ENCODE measurements around the gene ZMIZ1. TPM values are rescaled to one million over a fixed set of nuclear protein-coding genes. Genes with fewer than 3 reads are reported as not detected.

The ZMIZ1 gene
- total RNA-seq, 1 donor from 2014 or later, result 107 TPM

DNA sequence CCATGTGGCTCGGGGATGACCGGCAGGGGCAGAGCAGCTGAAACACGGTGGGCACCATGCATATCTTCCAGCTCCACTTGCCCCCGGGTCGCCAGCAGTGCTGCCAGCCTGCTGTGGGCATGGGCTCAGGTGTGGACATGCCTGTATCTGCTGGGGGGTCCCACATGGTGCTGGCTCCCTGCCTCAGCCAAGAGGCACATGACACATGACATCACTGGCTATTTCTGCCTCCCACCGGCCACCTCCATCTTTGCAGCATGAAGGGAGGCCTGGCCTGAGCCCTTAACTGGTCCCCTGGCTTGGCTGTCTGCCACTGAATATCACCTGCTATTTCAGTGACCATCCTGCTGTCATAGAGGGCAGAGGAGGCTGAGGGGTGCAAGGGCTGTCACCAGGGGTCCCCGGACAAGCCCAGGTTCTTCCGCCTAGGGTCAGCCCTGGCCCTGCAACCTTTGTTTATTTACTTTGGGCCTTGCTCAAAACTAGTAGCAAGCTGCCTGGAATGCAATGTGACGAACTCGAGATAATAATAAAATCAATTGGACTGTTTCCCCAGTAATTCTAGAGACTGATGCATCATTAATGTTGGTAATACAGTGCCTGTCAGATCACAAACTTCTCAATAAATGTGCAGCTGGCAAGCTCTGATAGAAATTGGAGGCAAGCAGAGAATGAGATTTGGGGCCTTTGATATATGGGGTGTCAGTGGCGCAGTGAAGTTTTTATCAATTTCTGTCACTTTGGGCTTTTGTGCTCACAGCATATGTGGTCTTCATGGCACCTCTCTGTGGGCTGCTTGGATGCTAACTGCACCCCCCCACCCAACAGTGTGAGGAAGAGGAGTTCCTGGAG, 28.5 kb downstream of the ZMIZ1 start:
- DNase-seq (ENCODE audit: low spot score), result no peak

DNA sequence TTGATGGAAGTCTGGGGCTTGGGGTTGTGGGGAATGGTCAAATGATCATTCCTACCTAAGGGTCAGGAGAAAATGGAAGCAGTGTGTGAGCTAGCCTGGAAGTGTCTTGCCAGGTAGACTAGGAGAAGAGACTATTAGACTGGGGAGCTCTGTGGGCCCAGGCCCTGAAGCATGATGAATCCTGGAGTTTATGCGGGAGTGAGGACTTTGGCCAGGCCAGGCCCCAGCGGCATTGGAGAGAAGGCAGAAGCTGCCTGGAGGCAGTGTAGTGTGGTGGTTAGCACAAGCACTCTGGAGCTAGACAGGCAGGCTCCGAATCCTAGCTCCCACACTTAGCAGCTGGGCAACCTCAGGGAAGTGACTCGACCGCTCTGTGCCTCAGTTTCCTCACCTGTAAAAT, 29.3 kb downstream of the ZMIZ1 start:
- DNase-seq (ENCODE audit: low spot score), result no peak

DNA sequence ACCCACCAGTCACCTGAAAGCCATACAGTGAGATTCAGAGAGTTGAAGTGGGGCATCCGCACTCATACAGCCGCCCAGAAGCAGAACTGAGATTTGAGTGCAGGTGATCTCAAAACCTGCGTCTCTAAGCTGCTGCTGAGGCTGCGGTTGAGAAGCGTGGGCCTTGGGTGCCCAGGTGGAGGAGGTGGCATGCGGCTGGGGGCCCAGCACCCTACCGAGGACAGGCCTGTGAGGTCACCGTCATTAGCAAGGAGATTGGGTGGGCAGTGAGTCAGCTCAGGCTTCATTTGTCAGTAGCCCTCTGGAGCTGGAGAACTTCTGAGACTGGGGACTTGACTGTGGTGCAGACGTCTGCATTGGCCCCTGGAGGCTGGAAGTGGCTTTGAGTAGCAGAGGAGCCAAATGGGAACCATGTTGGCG, 29.8 kb downstream of the ZMIZ1 start:
- DNase-seq (ENCODE audit: low spot score), result no peak

DNA sequence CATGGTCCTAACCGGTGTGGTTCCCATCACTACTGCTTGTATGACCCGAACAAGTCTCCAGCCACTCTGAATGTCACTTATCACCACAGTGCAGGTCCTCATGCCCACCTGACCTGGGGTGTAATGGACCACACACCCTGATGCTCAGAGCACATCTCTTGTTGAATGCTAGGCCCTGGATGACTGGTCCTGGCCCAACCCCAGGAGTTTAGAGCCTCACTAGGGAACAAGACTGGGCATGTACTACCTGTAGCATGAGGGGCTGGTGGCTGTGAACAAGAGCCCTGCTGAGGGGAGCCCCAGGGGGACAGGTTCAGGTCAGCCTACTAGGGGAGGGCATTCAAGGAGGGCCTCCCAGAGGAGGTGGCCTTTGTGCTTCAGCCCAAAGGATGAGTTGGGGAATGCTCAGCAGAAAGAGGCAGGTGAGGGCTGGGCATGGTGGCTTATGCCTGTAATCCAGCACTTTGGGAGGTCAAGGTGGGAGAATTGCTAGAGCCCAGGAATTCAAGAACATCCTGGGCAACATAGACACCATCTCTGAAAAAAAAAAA, 31.2 kb downstream of the ZMIZ1 start:
- no peak for DNase-seq (ENCODE audit: low spot score)

DNA sequence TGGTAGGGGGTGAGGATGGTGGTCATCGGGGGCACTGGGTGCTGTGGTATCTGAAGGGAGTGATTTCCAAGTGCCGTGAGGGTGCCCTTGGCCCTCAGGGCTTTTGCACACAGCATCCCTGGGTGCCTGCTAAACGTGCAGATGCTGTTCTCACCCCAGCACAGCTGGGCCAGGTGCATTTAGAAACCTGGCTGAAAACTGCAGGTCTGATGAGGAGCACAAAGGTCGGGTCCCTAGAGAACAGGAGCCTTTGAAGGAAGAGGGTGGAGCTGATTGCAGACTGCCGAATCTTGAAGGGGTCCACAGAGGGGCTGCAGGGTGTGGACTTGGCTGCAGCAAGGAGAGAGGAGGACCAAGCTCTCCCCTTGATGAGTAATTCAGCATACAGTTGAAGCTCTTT, 32.0 kb downstream of the ZMIZ1 start:
- DNase-seq (ENCODE audit: low spot score), result no peak

DNA sequence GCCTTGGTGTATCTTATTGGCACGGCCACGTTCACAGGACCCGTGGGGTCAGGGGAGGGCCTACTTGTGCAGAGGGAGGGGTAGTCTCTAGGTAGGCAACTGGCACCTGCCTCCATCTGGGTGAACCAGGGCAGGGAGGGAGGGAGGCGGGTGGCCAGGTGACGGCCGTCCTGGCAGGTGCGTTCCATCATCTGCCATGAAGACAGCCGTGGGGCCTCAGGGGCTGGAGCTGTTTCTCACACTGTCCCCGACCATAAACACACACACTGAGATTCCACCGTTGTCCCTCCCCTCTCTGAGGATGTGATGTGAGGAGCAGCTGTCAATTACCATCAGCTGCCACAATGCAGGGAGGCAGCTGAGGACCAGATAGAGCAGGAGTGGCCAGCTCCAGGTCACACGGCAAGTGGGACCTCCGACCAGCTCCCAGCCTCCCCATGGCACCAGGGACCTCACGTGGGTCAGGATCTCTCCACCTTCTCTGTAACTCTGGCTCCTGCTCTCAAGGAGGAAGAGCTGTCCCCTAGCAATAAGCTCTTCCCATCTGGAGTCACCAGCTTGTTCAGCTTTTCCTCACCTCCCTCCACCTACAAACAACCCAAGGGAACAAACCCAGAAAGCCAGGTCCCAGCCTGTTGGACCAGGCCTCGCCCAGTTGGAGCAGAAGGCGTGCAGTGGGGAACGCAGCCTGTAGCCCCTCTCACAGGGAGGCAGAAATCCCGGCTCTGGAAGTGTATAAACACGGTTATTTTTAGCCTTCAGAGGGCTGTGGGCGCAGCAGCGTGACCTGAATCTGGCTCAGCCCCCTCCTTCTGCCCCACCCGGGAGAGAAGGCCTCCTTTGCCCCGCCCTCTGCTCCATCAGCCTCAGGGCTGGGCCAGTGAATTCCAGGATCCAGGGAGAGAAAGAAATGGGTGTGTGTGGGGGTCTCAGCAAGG, 33.1 kb downstream of the ZMIZ1 start:
- peak; percentile 82 for DNase-seq (ENCODE audit: low spot score)

DNA sequence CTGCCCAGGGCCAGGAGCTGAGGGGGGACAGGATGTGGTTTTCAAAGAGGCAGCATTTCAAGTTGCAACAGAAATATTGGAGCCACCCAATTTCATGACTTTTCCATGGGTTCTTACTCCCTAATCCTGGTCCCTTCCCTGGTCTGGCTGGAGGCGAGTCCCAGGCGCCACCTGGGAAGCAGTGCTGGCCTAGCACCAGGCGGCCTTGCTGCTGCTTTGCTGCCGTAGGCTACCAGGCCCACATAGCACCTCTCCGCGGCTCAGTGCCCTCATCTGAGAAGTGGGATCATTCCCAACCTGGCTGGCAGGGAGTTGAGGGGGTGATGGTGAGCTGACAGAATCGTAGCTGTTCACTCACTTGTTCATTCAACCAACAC, 33.7 kb downstream of the ZMIZ1 start:
- no peak for DNase-seq (ENCODE audit: low spot score)

DNA sequence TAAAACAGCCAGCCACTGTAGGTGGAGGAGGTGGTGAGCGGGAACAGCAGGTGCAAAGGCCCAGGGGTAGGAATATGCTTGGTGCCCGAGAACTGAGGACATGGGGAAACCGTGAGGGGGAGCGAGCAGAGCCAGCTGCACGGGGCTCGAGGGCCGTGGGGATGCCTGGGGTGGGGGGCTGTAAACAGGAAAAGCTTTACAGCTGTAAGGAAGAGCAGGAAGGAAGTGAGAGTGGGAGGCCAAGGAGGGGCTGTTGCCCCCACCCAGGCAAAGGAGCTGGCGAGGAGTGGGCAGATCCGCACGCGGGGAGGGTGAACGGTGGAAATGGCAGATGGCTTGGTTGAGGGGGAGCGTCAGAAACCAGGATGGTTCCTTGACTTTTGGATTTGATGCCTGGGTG, 34.4 kb downstream of the ZMIZ1 start:
- no peak for DNase-seq (ENCODE audit: low spot score)

DNA sequence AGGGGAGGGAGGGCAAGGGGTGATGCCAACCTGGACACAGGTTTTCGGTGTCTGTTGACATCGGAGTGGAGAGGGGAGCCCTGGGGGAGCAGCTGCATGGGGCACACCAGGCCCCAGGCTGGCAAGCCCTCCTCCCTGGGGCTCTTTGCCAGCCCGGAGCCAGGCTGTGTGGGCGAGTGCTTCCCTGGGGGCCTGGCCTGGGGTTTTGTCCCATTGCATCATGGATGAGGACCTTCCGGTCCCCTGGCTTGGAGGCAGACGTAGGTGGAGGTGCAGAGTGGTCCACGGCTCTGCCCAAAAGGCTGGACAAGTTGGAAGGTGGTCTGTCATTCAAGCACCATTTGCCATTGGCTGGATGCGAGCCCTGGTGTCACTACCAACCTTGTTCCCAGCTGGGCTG, 34.8 kb downstream of the ZMIZ1 start:
- no peak for DNase-seq (ENCODE audit: low spot score)

DNA sequence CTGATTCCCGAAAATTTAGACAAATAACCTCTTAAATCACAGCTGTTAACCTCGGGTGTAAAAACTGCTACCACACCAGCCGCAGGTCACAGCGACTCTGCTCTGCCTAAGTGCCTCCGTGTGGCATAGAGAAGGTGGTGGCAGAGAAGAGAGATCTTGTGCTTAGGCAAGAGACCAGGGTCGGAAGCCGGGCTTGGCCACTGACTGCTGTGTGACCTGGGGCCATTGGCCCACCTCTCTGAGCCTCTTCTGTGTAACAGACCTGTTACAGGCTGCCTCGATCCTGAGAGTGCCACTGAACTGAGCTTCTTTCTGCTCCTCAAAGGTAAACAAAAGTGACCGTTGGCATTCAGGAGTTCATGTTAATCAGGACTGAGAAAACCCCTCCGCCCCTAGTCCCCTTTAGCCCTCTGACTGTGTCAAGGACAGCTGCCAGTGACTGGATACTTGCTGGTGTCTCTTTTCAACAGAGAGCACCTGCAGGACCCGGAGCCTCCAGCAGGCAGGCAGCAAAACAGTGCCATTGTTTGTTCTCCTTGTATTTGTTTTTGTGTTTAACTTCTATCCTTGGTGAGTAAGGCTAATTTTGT, 36.5 kb downstream of the ZMIZ1 start:
- no peak for DNase-seq (ENCODE audit: low spot score)

DNA sequence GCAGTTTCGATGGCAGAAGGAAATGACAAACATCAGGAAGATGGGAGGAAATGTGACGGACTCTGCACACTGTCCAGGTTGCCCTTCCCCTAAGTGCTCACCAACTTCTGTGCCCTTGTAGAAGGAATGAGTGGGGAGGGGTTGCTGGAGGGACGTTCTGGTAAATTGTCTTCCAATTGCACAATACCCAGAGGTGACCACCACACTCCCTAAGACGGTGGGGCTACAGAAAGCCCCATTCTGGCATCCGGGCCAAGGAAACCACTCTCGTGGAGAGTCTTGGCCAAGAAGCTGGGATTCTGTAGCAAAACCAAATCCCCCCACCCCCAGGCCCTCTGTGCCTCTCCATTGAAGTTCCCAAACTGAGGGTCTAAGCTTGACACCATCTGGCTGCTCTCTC, 37.1 kb downstream of the ZMIZ1 start:
- DNase-seq (ENCODE audit: low spot score), result no peak

DNA sequence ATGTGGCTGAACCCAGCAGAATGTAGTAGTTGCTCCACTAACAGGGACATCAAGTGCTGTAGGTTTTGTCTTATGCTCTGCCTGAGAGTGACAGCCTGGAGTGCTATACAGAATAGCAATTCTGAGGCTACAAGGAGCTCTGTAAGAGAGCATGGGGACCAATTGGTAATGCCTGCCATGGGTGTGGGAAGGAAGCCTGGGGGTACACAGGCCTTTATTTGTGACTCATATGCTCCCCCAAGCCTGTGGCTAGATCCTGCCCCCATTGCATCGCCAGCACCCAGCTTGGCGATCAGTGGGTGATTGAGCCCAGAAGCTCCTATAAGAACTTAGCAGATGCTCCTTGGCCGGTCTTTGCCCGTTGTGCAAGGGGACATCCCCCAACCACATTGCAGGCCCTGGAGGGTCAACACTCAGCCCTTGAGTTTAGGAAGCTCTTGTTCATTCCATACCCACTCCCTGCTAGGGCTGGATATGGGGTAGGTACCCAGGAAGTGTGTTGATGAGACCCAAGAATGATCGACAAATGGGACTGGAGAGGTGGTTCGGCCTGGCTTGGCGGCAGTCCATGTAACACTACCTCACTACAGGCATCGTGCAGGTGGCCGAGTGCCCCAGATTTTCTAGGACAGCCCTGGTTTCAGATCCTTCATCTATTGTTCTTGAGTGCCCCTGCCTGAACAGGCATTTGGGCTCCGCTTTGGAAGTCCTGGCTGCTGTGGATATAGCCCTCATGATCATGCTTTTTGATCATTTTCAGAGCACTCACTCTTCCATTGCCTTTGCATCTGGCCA, 37.7 kb downstream of the ZMIZ1 start:
- DNase-seq (ENCODE audit: low spot score), result no peak

DNA sequence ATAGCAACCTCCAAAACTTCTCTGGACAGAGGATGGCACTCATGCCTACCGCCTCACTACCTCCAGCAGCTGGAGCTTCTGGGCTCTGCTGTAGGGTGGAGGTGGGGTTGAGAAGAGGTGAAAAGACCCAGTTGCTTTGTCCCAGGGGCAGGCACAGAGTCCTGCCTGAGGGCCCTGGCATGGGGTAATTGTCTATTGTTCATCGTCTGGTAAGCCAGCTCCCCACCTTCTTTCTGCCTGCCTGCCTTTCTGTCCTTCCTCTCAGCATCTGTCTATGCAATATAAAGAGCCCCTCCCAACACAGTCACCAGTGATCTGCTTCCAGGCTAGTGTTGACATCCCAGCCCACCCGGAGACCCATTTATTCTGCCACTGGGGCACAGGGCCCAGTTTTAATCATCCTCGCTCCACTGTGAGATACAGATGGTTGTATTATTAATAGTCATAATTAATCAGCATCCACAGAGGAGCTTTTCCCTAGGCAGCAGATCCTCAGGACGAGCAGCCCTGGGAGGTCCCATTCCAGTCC, 39.0 kb downstream of the ZMIZ1 start:
- DNase-seq (ENCODE audit: low spot score), result no peak

DNA sequence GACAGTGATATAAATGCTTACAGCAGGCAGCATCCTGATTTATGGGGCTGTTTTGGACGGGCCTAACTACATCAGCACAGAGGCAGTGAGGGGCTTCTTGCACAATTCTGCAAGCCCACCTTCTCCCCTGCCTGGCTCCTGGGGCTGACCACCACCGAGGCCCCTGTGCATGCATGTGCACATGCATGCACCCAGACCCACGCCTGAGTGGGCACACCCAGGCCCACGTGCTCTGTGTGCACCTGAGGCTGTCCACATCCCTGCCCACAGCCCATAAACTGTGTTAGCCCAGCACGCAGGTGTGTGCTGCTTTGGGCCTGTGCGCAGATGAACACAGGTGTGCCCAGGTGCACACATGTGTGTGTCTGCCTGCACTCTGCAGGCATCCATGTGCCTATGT, 40.0 kb downstream of the ZMIZ1 start:
- DNase-seq (ENCODE audit: low spot score), result no peak

DNA sequence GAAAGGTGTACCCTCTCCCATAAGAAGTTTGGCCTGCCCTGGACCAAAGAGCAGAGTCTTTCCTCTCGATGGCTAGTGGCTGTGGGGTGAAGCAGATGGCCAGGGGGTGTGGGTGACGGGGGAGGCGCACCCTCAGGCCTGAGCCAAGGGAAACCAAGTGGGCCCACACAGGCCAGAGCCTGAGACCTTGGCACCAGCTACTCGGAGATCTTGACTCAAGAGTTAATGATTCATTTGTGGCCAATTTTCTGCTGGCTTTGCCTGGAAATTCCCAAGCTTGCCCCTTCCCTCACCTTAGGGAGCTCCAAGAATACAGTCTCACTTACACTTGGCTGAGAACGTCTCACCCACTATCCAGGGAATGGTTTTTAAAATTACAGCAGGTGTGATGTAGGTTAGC, 42.7 kb downstream of the ZMIZ1 start:
- DNase-seq (ENCODE audit: low spot score), result no peak

DNA sequence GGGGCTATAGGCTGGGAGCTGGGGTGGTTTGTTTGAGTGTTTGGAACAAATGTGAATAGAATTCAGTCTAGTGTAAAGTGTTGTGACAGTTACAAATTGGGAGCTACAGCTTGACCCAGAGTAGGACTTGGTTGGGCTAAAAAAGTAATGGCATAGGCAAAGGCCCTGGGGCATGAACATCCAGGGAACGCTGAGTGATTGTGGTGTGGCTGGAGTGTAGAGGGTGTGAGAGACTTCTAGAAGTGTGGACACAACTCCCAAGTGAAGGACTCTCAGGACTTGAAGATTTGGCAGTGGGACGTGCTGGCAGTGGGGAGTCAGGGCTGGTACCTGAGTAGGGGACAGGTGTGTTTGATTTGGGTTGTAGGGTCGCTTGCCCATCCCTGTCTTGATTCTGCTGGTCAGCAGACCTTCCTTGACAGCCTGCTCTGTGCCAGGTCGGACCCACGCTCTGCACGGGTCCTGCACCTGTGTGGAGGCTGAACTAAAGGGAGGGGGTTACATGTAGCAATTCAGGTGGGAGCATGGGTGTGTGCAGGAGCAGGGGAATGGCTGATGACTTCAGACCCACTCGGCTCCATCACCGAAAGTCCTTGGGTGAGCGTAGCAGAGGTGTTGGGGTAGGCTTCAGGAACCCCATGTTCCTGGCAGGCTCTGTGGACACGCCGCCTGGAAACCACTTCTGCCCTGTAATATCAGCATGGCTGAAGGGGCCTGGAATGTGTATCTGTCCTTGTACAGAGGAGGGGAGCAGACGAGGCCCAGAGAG, 43.3 kb downstream of the ZMIZ1 start:
- DNase-seq (ENCODE audit: low spot score), result no peak

DNA sequence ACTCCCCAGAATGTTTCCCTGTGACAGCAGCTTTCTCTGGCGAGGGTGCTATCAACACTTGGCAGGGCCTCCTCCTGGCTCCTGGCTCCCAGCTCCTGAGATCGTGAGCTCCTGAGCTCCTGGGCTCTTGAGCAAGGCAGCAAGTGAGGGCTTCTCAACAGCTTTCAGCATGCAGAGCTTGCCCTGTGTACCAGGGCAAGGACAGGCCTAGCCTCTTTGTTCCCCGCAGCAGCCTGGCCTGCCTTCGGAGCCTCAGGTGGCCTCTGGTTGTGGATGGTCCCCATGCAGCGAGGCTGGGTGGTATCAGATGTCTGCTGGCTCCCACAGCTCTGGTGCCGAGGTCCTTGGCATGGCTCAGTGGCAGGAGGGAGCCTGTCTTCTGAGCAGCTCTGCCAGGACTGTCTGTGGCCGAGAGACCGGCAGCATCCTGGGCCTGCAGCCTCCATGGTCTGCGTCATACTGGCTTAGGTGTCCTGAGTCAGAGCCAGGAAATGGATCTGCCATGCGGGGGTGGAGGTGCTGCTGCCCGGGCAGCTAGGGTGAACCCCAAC, 44.2 kb downstream of the ZMIZ1 start:
- DNase-seq (ENCODE audit: low spot score), result no peak

DNA sequence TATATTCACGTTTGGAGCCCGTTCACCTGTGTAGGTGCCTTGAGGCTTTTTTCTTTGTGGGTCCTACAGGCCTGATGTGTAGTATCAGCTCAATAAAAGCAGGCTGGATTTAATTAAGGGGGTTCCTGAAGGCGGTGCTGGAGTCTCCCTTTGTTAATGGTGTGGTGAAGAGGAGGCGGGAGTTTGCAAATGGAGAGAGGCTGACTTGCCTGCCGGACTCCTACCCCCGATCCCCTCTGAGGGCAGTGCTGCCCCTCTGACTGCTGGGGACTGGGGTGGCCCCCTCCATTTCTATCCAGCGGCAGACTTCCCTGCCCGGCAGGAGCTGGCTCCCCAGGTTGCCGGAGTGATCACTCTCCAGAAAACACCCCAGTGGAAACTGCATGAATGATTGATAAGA, 45.1 kb downstream of the ZMIZ1 start:
- DNase-seq (ENCODE audit: low spot score), result no peak

DNA sequence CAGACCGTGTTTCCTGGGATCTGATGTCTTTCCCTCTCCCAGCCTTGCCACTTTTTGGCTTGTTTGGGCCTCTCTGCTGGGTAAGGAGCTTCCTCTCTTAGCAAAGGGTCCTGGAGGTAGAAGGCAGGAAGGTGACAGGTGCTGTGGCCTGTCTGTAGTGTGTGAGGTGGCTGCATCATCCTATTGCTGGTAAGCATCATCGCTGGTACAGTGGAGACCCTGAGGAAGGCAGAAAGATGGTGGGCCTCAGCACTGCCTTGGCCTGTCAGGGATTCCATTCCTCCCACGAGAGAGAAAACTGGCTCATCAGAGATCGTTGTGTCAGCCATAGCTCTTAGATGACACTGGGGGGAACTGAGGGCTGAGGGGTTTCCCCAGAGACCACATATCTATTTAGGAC, 46.5 kb downstream of the ZMIZ1 start:
- no peak for DNase-seq (ENCODE audit: low spot score)

DNA sequence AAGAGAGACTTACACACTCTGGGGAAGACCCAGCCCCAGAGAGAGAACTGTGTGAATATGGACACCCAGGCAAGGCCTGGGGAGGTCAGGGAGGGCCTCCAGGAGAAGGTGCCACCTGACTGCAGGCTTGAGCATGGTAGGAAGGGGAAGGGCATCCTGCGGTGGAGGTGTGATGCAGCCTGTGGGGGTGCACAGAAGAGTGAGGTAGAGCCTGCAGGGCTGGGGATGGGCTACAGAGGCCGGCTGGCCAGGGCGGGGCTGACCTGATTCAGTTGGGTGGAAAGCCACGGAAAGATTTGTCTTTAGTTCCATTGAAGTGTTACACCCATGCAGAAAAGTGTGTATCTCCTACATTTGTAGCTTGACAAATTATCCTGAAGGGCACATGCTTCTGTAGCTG, 47.6 kb downstream of the ZMIZ1 start:
- no peak for DNase-seq (ENCODE audit: low spot score)

All from ureter (tissue), 1 donor.